Measurements from ENCODE around the gene STYX.

GRCh38 chr14:52693532-52693931 is 36.4 kb upstream of the STYX start:
- TF ChIP-seq EP300 (IDR thresholded peaks at IDR 0.05) (no peak), POLR2A (IDR thresholded peaks at IDR 0.05) (no peak)
- TF ChIP-seq, protein P1, sequence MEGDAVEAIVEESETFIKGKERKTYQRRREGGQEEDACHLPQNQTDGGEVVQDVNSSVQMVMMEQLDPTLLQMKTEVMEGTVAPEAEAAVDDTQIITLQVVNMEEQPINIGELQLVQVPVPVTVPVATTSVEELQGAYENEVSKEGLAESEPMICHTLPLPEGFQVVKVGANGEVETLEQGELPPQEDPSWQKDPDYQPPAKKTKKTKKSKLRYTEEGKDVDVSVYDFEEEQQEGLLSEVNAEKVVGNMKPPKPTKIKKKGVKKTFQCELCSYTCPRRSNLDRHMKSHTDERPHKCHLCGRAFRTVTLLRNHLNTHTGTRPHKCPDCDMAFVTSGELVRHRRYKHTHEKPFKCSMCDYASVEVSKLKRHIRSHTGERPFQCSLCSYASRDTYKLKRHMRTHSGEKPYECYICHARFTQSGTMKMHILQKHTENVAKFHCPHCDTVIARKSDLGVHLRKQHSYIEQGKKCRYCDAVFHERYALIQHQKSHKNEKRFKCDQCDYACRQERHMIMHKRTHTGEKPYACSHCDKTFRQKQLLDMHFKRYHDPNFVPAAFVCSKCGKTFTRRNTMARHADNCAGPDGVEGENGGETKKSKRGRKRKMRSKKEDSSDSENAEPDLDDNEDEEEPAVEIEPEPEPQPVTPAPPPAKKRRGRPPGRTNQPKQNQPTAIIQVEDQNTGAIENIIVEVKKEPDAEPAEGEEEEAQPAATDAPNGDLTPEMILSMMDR (IDR thresholded peaks at IDR 0.05): no peak
